CD4-positive, alpha-beta T cell treated with Interleukin-17A for 1 hour (primary cell): ENCODE results near the gene GLUL.
"Not testable (repeated sequence)": the region's sequence is repeated elsewhere in the genome, so short reads cannot be mapped to it uniquely, and the experiment has no call there.

Experiments used
- DNase-seq: peaks from one replicate; pipeline ENCODE4 v3.0.0-alpha.2; 2020

The GLUL gene

DNA sequence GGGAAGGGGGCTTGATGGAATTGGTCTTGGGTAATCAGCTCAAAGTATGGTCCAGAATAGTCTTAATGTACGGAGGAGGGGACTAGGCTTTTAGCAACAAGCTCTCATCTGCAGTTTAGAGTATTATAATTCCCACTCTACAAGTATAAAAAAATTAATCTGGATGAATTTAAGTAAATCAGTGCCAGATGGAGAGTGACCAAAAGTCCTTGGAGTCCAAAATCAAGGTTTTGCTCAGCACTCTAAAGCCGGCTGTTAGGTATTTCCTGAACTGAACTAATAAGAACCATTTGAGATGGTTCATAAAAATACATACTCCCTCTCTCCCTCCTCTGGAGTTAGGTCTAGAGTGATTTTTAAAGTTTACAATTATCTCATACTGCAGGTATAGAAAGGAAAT, 23.7 kb downstream of the GLUL start:
- no peak for DNase-seq

DNA sequence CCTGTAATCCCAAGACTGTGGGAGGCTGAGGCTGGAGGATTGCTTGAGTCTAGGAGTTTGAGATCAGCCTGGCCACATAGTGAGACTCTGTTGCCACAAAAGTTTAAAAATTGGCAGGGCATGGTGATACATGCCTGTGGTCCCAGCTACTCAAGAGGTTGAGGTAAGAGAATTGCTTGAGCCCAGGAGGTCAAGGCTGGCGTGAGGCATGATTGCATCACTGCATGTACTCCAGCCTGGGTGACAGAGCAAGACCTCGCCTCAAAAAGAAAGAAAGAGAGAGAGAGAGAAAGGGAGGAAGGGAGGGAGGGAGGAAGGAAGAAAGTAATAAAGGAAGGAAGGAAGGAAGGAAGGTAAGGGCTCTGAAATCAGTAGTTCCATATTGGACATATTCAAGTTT, 25.0 kb downstream of the GLUL start:
- DNase-seq, result no peak

DNA sequence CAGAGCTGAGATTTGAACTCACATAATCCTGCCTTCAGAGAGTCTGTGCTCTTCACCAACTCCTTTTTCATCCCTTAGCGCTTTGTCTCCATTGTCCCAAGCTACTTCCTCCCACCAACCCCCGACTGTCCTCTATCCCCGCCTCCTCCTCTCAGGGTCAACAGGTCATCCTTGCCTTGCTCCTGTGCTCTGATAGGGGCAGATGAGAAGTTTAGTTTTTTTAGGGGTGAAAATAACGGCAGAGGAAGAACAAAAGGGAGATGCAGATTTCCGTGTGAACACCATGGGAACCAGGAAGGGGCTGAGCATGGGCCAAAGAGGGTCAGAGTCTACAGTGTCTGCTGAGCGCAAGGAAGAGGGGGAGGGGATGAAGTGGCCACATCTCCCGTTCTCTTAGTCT, 31.9 kb downstream of the GLUL start:
- DNase-seq, result no peak

DNA sequence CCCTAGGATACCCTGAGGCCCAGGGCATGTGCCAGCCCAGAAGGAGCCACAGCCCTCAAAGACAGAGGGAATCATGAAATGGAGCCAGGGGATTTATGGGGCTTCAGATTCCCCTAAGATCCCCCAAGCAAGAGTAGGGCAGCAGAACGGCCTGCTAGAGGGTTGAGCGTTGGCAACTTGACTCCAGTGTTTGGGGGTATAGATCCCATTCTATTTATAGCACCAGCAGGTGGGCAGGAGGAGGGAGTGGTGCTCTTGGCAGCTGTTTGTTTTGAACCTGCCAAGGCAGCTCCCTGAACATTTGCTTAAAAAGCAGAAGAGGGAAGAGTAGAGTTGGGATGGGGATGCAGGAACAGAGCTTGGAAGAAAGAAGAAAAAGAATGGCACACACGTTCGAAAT, 33.7 kb downstream of the GLUL start:
- DNase-seq, result no peak

DNA sequence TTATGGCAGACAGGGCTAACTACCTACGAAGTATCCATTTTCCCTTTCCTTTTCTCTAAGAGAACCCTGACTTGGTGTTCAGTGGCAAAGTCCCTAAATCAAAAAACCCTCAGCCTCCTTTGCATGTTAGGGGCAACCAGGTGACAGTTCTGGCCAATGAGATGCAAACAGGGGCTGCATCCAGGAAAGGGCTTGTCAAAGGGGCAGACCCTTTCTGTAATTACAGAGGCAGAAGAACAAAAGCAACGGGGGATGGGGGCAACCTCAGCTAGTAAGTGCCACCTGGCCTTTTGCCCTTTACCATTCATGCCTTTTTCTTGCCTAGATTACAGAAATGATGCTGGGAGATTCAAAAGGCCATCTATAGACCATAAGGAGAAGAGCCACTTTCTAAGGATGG, 34.4 kb downstream of the GLUL start:
- DNase-seq, result no peak

DNA sequence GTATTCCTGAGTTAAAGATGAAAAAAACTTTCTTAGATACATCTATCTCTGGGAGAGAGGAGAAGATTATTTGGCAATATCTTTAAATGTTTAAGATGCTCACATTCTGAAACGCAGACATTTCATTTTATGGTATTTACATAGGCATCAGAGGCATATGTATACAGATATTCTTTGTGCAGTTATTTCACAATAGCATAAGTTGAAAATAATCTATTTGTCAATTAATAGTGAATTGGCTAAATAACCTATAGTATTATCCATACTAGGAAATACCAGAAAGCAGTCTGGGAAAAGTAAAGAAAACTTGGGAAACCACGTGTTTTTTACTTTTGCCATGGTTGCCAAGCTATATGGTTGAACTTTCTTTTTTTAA, 35.9 kb downstream of the GLUL start:
- DNase-seq, result no peak

DNA sequence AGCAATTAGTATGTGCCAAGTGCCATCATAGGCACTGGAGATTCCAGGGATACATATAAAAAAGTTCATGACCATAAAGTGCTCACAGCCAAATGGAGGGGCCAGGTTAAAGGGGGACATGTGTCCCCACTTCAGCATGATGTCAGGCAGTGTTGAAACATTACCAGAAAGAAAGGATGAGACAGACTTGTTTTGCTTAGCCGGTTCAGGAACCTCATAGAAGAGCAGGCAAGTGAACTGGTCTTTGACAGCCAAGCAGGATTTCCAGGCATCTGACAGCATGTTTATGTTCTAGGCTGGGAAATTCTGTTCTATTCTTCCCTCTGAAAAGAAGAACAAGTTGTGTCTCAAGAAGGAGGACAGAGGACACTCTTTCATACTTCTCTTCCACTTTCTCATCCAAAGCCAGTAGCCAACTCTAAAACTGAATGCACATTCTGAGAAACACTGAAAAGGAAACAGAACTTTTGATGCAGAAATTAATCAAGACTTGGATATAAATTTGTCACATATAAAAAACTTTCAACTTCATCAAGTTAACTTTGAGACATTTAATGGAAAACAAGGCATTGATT, 39.7 kb downstream of the GLUL start:
- no peak for DNase-seq

DNA sequence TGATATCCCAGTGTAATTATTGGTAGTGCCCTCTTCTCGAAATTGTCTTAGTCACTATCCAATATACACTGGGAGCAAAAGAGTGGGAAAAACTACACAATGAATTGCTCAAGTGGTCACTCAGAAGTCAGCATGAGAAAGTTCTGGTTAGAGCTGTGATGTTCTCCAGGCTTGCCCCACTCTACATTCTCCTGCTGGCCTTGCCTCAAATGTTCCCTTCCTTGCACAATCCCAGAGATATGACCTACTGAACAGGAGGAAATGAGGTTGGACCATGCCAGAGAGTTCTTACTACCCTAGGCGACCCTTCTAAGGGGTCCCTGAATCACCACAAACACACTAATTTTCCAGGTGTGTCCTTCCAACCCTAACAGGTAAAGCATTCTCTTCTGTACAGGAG, 40.8 kb downstream of the GLUL start:
- DNase-seq, result no peak

DNA sequence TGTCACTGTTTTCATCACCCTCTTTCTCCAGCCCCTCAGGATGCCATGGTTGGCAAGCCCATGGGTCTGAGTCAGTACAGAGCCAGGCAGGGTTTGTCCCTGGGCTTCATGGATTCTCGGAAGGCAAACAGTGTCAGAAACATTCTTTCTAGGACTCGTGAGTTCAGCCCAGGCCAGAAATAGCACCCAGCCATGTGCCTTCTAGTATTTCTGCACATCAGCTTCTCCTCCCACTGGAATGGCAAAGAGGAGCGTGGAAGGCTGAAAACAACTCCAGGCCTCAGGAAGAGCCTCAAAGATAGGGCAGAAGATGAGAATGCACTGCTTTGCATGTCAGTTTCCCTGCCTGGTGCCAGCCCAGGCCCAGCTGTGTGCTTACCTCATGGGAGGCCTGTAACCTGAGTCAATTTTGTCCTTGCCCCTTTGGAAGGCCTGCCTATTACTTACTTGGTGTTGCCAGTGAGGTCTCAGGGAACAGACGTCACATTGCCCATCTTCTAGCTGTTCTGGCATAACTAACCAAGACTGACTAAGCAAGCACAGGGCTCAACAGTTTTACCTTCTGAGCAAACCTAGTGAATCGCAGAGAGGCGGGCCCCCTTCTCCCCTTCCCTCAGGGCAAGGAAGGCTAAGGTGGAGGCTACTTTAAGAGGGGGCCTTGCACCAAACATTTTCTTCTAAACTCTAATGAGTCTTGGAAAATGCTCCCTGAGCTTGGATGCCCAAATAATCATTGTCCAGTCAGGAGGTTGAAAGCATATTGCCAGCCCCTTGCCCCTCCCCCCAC, 42.4 kb downstream of the GLUL start:
- DNase-seq, result no peak

DNA sequence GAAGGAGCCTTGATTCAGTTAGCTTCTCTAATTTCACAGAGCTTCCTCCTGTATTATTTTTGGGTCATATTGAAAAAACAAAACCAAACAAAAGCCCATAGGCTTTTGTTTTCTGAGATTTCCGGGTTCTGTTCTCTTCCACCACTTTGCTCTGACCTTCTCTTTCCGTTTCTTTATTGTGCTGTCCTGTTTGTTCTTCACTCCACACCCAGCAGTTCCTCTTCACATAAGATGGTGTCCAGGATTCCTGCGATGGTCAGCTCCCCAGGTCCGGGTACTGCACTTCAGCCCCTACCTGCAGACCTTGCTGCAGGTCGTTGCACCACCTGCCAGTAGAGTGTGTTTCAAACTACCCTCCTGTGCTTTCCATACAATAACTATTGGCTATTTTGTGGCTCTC, 44.6 kb downstream of the GLUL start:
- no peak for DNase-seq

DNA sequence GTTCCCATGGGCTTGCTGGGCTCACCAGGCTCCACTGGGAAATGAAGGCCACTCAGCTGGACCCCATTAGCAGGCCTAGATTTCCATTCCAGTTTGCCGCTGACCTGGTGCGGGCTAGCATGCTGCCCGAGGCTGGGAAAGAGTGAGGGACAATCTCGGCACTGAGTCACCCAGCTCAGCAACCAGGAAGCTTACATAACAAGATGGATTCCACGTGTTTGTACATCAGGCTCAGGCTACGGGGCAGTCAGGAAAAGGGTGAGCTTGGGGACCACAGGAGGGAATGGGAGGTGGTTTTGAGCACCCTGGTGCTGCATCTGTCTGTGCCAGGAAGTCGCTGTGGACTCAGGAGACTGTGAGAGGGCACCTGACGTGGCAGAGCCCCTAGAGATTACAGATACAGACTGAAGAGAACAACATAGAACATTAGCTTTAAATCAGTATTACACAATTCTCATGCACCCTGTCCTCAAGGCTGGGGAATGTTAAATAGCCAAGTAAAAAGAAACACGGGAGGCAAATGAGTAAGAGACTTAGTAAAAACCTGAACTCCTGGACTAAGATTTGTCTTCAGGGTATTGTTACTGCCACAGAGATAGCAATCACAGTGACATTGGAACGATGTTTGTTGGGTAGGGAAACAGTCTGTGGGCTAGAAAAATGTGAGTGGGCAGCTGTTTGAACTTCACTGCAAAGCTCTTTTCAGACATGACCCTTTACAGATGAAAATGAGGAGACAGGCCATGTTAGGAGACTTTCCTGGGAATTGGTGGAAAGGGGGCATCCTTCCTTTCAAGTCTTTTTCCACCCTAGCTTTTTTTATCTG, 51.1 kb downstream of the GLUL start:
- no peak for DNase-seq

DNA sequence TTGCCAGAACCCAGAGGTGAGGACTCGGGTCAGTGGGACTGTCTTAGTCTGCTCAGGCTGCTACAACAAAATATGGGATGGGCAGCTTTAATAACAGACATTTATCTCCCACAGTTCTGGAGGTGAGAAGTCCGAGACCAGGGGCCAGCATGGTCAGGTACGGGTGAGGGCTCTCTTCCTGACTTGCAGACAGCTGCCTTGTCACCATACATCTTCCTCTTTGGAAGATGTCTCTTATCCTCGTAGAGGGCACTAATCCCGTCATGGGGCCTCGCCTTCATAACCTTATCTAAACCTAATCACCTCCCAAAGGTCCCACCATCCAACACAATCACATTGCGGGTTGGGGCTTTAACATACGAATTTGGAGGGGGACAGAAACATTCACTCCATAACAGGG, 51.9 kb downstream of the GLUL start:
- DNase-seq, result no peak

DNA sequence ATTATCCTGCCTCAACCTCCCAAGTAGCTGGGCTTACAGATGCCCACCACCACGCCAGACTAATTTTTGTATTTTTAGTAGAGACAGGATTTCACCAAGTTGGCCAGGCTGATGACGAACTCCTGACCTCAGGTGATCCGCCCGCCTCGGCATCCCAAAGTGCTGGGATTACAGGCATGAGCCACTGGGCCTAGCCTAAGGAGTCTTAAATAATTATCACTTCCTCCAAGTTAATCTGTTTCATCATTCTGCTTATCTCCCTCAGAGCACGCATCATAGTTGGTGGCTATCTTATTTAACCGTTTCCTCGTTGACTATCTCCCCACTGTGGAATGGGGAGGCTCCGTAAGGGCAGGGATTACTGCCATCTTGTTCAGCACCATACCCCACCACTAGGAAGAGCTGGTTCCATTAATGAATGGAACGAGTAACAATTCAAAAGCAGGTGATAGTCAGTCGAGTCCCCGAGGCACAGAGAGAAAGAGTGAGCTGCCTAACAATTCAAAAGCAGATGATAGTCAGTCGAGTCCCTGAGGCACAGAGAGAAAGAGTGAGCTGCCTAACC, 52.7 kb downstream of the GLUL start:
- no peak for DNase-seq

DNA sequence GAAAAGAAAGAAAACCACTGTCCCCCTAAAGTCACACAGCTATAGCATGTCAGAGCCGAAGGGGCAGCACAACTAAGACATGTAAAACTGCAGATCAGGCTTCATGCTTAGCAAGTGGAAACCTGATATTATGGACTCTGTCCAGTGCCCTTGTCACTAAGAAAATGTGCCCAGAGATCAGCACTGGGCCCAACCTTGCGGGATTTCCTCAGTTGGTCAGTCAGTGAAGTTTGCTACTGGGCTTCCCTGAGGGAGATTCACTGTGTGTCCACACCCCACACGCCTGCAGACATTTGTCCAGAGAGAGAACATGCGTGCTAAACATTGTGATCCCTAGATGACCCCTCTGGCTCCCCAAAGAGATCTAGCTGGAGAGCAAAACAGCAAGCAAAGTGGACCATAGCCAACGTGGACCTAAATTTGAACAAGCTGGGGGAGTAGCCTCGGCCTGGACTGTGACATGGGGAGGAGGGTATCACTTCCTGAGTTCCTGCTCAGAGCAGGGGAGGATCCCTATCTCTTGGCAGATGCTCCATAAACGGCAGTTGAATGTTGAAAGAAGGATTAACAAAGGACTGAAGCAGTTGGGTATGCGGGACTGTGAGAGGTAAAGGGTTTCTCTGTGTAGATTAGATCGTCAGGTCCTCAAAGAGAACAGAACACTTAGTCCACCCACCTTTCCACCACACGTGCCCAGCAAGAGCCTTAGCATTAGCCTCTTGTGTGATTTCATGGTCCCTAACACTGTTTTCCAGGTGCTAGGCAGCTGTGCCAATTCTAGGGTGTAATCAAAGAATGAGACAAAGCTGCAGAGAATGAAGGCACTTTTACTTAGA, 53.6 kb downstream of the GLUL start:
- no peak for DNase-seq

DNA sequence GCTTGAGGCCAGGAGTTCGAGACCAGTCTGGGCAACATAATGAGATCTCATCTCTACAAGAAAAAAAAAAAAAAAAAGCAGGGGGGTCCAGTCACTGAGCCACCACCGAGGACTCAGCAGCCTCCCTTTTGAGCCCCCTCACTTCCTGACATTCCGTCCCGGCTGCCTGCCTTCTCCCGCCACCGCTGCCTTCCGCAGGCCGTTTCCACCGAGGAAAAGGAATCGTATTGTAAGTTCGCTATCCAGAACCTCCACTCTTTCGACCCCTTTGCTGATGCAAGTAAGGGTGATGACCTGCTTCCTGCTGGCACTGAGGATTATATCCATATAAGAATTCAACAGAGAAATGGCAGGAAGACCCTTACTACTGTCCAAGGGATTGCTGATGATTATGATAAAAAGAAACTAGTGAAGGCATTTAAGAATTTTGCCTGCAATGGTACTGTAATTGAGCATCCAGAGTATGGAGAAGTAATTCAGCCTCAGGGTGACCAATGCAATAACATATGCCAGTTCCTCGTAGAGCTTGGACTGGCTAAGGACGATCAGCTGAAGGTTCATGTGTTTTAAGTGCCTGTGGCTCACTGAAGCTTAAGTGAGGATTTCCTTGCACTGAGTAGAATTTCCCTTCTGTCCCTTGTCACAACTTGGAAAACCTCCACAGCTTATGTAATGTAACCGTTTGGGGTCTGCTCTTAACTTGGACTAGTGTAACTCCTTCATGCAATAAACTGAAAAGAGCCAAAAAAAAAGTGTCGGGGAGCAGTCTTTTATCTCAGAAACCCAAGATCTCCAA, 55.6 kb downstream of the GLUL start:
- no peak for DNase-seq

DNA sequence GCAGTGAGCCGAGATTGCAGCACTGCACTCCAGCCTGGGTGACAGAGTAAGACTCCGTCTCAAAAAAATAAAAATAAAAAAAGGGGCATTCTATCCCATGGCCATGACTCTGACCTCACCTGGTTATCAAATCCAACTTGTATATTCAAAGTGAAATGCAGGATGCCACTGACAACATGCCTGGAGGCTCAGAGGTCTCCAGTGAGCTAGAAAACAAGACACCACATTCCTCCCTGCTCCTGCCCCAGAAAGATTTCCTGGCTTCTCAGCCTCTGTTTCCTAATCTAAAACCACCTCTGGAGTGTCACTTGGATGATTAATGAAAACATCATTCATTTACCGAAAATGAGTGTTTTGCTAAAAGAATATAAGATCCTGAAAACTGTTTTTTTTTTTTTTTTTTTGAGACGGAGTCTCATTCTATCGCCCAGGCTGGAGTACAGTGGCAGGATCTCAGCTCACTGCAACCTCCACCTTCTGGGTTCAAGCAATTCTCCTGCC, 58.5 kb downstream of the GLUL start:
- not testable (repeated sequence) for DNase-seq

DNA sequence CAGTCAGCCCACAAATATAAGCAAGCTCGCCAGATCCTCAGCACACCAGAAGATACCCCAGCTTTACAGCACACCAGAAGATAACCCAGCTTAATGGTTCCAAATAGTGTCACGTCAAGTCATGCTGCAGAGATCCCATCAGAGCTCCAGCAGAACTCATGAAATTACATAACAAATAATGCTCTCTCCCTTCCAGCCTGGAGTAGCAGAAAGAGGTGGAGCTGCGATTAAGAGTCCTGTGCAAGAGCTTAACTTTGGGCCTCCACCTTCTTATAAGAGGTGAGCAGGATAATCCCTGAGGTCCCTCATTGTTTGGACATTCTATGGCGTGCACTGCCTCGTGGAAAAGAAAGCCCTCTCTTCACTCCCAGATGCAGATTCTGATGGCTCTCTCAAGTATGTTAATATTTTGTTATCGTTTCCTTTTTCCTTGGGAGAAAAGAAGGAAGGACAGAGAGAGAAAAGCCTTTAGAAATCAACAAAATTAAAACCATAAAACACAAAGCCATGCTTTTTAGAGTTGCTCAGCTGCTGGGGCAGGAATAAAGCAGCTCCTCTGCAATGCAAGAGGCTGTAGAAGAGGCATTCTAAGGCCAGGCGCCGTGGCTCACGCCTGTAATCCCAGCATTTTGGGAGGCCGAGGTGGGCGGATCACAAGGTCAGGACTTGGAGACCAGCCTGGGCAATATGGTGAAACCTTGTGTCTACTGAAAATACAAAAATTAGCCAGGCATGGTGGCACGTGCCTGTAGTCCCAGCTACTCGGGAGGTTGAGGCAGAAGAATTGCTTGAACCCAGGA, 59.1 kb downstream of the GLUL start:
- DNase-seq, result no peak
